Vagina (tissue), 2 donors: ENCODE measurements around the gene ABCB7. TPM values are rescaled to one million over a fixed set of nuclear protein-coding genes. Genes with fewer than 3 reads are reported as not detected.

ENCODE experiments used
- DNase-seq, 2 donors: peaks; one replicate each; pipeline ENCODE4 v3.0.0-alpha.2; 2017; ENCODE audit errors: extremely low spot score in 2 of 2
- H3K27ac ChIP-seq: fragments of 200-600 bp; sonication (generic); one replicate; pipeline ENCODE4 v1.5.1; 2019
- H3K27me3 ChIP-seq: fragments of 200-600 bp; sonication (generic); one replicate; pipeline ENCODE4 v1.5.1; 2019
- H3K36me3 ChIP-seq, 2 donors: fragments of 200-600 bp; sonication (generic); one replicate each; pipeline ENCODE4 v1.5.1; 2017 to 2019
- H3K4me1 ChIP-seq: fragments of 200-600 bp; sonication (generic); one replicate; pipeline ENCODE4 v1.5.1; 2019
- H3K4me3 ChIP-seq, 2 donors: fragments of 200-600 bp; sonication (generic); 1 replicate in 1 of 2; 2 replicates in 1 of 2; pipeline ENCODE4 v1.5.1; 2016 to 2019
- H3K9me3 ChIP-seq: fragments of 200-600 bp; sonication (generic); one replicate; pipeline ENCODE4 v1.5.1; 2019
- POLR2A ChIP-seq, 2 donors: fragments of 450-650 bp; IDR thresholded peaks; one replicate each; pipeline ENCODE4 v1.6.1; 2017; ENCODE audit warnings: antibody characterized with exemption in 2 of 2, mild to moderate bottlenecking in 2 of 2, moderate library complexity in 2 of 2
- POLR2AphosphoS5 ChIP-seq, 2 donors: sonication (generic); formaldehyde crosslinking; IDR thresholded peaks; one replicate each; pipeline ENCODE4 v1.9.0; 2017; ENCODE audit warnings: antibody characterized with exemption in 2 of 2, mild to moderate bottlenecking in 2 of 2, low read depth in 1 of 2; ENCODE audit not compliant: insufficient read depth in 1 of 2
- intact Hi-C: fragments of 100-400 bp; cut with DNase I; formaldehyde crosslinking; loops from one replicate; pipeline ENCODE4 v1.15.1; 2023
- total RNA-seq: library from RNA; depleted of rRNA; stranded (reverse); fragments of >200 nt; gene quantifications from one replicate; pipeline ENCODE4 v1.2.3, GENCODE V29; 2016
- TF ChIP-seq, protein P1 (sequence below), 3 experiments: fragments of 450-650 bp in 2 of 3; fragments of 200-600 bp in 1 of 3; sonication (generic) in 1 of 3; IDR thresholded peaks; one replicate each; pipeline ENCODE4 v1.5.1; 2017 to 2019; ENCODE audit warnings: antibody characterized with exemption in 3 of 3, mild to moderate bottlenecking in 2 of 3, moderate library complexity in 2 of 3

ABCB7 gene
- total RNA-seq, 1 donor from 2014 or later, result 77.3 TPM

- no peaks in the 10 kb centered on the region for H3K36me3 ChIP-seq
- H3K4me3 ChIP-seq, result no peak overlapping the region
- no peaks in the 10 kb centered on the region for H3K27me3 ChIP-seq
- TF ChIP-seq POLR2AphosphoS5 (IDR thresholded peaks at IDR 0.05; ENCODE audit: insufficient read depth in 1 of 2, low read depth in 1 of 2), result no peak
- TF ChIP-seq POLR2A (IDR thresholded peaks at IDR 0.05), result no peak
- TF ChIP-seq, protein P1, sequence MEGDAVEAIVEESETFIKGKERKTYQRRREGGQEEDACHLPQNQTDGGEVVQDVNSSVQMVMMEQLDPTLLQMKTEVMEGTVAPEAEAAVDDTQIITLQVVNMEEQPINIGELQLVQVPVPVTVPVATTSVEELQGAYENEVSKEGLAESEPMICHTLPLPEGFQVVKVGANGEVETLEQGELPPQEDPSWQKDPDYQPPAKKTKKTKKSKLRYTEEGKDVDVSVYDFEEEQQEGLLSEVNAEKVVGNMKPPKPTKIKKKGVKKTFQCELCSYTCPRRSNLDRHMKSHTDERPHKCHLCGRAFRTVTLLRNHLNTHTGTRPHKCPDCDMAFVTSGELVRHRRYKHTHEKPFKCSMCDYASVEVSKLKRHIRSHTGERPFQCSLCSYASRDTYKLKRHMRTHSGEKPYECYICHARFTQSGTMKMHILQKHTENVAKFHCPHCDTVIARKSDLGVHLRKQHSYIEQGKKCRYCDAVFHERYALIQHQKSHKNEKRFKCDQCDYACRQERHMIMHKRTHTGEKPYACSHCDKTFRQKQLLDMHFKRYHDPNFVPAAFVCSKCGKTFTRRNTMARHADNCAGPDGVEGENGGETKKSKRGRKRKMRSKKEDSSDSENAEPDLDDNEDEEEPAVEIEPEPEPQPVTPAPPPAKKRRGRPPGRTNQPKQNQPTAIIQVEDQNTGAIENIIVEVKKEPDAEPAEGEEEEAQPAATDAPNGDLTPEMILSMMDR (IDR thresholded peaks at IDR 0.05), result no peak
- intact Hi-C loops, result no loop called here
- no peaks in the 10 kb centered on the region for H3K9me3 ChIP-seq
- H3K4me1 ChIP-seq, result no peaks in the 10 kb centered on the region
- no peak overlapping the region for H3K27ac ChIP-seq
- DNase-seq, result no peak
Observed at GRCh38 chrX:75114638-75115037, 41.4 kb downstream of the ABCB7 start.

GRCh38 chrX:75113664-75114063 lies 42.4 kb downstream of the ABCB7 start:
- no peaks in the 10 kb centered on the region for H3K27me3 ChIP-seq
- no peaks in the 10 kb centered on the region for H3K4me1 ChIP-seq
- H3K9me3 ChIP-seq, result no peaks in the 10 kb centered on the region
- no peak overlapping the region for H3K27ac ChIP-seq
- no peak overlapping the region for H3K4me3 ChIP-seq
- no peak for DNase-seq
- no peaks in the 10 kb centered on the region for H3K36me3 ChIP-seq
- TF ChIP-seq POLR2AphosphoS5 (IDR thresholded peaks at IDR 0.05; ENCODE audit: insufficient read depth in 1 of 2, low read depth in 1 of 2) (no peak), POLR2A (IDR thresholded peaks at IDR 0.05) (no peak)
- TF ChIP-seq, protein P1 (IDR thresholded peaks at IDR 0.05), result no peak
- intact Hi-C loops, result no loop called here

DNA sequence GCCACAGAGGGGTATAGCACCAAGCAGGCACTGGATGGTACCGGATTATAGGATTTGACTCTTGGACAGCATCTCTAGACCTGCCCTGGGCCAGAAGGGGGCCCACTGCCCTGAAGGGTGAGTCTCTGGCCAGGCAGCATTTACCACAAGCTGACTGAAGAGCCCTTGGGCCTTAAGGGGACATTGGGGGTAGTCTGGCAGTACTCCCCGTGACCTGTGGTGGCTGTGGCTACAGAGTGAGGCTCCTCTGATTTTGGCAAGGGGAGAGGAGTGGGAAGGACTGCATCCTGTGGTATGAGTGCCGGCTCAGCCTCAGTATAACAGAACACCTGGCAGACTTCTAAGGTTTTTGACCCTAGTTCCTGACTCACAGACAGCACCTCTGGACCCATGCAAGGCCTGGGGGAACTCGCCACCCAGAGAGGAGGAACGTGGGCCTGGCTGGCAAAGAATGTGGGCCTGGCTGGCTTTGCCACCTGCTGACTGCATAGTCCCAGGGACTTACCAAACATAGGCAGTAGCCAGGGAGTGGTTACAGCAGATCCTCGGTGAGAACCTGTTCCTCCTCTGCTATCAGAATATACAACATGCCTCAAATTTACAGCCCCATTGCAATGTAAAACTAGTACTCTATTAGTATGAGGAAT lies 48.1 kb downstream of the ABCB7 start:
- TF ChIP-seq, protein P1 (IDR thresholded peaks at IDR 0.05), result no peak
- TF ChIP-seq POLR2AphosphoS5 (IDR thresholded peaks at IDR 0.05; ENCODE audit: insufficient read depth in 1 of 2, low read depth in 1 of 2) (no peak), POLR2A (IDR thresholded peaks at IDR 0.05) (no peak)
- no peak for DNase-seq
- Histone ChIP-seq H3K27ac (no peak overlapping the region), H3K27me3 (no peaks in the 10 kb centered on the region), H3K36me3 (no peaks in the 10 kb centered on the region), H3K4me1 (no peaks in the 10 kb centered on the region), H3K9me3 (no peaks in the 10 kb centered on the region), H3K4me3 (no peak overlapping the region)
- intact Hi-C loops, result no loop called here

DNA sequence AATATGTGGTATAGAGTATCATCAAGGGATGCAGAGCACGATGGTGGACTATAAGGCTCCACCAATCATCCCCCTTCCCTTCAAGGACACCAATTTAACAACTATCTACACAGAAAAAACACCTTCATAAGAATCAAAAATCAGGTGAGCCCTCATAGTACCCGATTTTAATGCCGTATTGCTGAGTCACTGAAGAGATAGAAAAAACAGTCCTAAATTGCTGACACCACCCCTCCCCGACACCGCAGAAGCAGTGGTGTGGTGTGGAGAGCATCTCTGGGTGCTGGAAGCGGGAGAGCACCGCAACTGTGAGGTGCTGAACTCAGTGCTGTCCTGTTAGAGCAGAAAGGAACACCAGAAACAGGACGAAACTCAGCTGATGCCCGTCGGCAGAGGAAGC lies 49.3 kb downstream of the ABCB7 start:
- intact Hi-C loops, result no loop called here
- DNase-seq, result no peak
- Histone ChIP-seq H3K9me3 (no peaks in the 10 kb centered on the region), H3K4me3 (no peak overlapping the region), H3K27ac (no peak overlapping the region), H3K4me1 (no peaks in the 10 kb centered on the region), H3K27me3 (no peaks in the 10 kb centered on the region), H3K36me3 (no peaks in the 10 kb centered on the region)
- TF ChIP-seq POLR2A (IDR thresholded peaks at IDR 0.05) (no peak), POLR2AphosphoS5 (IDR thresholded peaks at IDR 0.05; ENCODE audit: insufficient read depth in 1 of 2, low read depth in 1 of 2) (no peak)
- TF ChIP-seq, protein P1 (IDR thresholded peaks at IDR 0.05), result no peak

GRCh38 chrX:75096331-75096730 lies 59.8 kb downstream of the ABCB7 start:
- Histone ChIP-seq H3K36me3 (no peaks in the 10 kb centered on the region), H3K4me3 (no peak overlapping the region), H3K4me1 (no peaks in the 10 kb centered on the region), H3K27me3 (no peaks in the 10 kb centered on the region), H3K9me3 (no peaks in the 10 kb centered on the region), H3K27ac (no peak overlapping the region)
- intact Hi-C loops, result no loop called here
- no peak for DNase-seq
- TF ChIP-seq POLR2A (IDR thresholded peaks at IDR 0.05), result no peak
- TF ChIP-seq POLR2AphosphoS5 (IDR thresholded peaks at IDR 0.05; ENCODE audit: insufficient read depth in 1 of 2, low read depth in 1 of 2), result no peak
- TF ChIP-seq, protein P1 (IDR thresholded peaks at IDR 0.05), result no peak
